Mucosa of descending colon (tissue), 3 donors: Measurements from ENCODE around the gene SGCA. TPM values are rescaled to one million over a fixed set of nuclear protein-coding genes. Genes with fewer than 3 reads are reported as not detected.

Source experiments
- ATAC-seq: fragments of 200-7000 bp; cut with Tn5 transposase; one replicate; pipeline ENCODE4 v1.9.1; 2020; ENCODE audit warnings: mild to moderate bottlenecking, moderate library complexity
- DNase-seq, 3 donors: peaks; one replicate each; pipeline ENCODE4 v3.0.0-alpha.2; 2020
- H3K36me3 ChIP-seq: fragments of 200-600 bp; one replicate; pipeline ENCODE4 v1.8.0; 2021; ENCODE audit warnings: low read depth, mild to moderate bottlenecking
- H3K4me1 ChIP-seq: fragments of 200-600 bp; one replicate; pipeline ENCODE4 v1.8.0; 2021; ENCODE audit warnings: low read depth, mild to moderate bottlenecking
- H3K4me3 ChIP-seq: fragments of 200-600 bp; one replicate; pipeline ENCODE4 v1.8.0; 2021; ENCODE audit warnings: mild to moderate bottlenecking
- H3K9me3 ChIP-seq: fragments of 200-600 bp; one replicate; pipeline ENCODE4 v1.8.0; 2021; ENCODE audit warnings: mild to moderate bottlenecking
- intact Hi-C, 2 donors: fragments of 100-400 bp; cut with DNase I in 1 of 2; cut with micrococcal nuclease in 1 of 2; formaldehyde crosslinking; loops; one replicate each; pipeline versions ENCODE4 v1.11.0 to v1.11.1; 2022; cut with DNase I, micrococcal nuclease
- total RNA-seq, 3 donors: library from RNA; stranded (reverse); fragmentation: NEBNext Ultra II Directional in 2 of 3; extraction: Animal tissue kit (Norgen Biotek cat#: 25700) in 2 of 3; gene quantifications; one replicate each; pipeline versions ENCODE4 v1.2.1 to v1.2.4, GENCODE V29; 2021 to 2023
- TF ChIP-seq, protein P1 (sequence below): fragments of 200-600 bp; IDR thresholded peaks from one replicate; pipeline ENCODE4 v1.8.0; 2022; ENCODE audit warnings: antibody characterized with exemption, mild to moderate bottlenecking
- donor health status: DM: no; HTN: no; CAD: no; lungs with moderate emphysema.
- donor health status: DM: no; HTN: no; CAD: no.
- donor health status: DM: no; HTN: yes; CAD: no.

SGCA gene
- total RNA-seq, 3 donors from 2014 or later: 0.64 to 30.7 (median 6.8) TPM

DNA sequence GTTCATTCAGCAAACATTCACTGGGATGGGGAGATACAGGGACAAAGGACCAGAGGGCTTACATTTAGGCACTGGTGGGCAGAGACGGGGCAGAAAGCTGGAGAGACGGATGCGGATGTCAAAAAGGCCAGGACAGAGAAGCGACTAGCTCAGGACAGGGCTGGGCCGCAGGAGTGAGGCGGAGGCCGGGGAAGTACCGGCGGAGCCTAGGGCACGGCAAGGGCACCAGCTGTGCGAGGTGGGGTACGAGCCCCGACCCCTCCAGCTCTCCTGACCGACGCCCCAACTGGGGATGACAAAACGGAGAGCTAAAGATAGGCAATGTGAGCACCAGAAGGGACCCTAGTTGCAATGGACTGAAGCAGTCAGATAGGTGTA lies 3.9 kb upstream of the SGCA start:
- Histone ChIP-seq H3K4me1 (peaks cover 4% of the 10 kb centered on the region), H3K9me3 (no peaks in the 10 kb centered on the region), H3K4me3 (no peak overlapping the region), H3K36me3 (no peaks in the 10 kb centered on the region)
- intact Hi-C loops: loop anchor here in 1 of 2 donors (10.0 kb wide), 1 partner anchor 47 kb away; no protein-coding TSS in a partner anchor
- ATAC-seq: no peak
- TF ChIP-seq, protein P1, sequence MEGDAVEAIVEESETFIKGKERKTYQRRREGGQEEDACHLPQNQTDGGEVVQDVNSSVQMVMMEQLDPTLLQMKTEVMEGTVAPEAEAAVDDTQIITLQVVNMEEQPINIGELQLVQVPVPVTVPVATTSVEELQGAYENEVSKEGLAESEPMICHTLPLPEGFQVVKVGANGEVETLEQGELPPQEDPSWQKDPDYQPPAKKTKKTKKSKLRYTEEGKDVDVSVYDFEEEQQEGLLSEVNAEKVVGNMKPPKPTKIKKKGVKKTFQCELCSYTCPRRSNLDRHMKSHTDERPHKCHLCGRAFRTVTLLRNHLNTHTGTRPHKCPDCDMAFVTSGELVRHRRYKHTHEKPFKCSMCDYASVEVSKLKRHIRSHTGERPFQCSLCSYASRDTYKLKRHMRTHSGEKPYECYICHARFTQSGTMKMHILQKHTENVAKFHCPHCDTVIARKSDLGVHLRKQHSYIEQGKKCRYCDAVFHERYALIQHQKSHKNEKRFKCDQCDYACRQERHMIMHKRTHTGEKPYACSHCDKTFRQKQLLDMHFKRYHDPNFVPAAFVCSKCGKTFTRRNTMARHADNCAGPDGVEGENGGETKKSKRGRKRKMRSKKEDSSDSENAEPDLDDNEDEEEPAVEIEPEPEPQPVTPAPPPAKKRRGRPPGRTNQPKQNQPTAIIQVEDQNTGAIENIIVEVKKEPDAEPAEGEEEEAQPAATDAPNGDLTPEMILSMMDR: no peak
- DNase-seq: peak in 2 of 3 donors; percentile 26 to 54

DNA sequence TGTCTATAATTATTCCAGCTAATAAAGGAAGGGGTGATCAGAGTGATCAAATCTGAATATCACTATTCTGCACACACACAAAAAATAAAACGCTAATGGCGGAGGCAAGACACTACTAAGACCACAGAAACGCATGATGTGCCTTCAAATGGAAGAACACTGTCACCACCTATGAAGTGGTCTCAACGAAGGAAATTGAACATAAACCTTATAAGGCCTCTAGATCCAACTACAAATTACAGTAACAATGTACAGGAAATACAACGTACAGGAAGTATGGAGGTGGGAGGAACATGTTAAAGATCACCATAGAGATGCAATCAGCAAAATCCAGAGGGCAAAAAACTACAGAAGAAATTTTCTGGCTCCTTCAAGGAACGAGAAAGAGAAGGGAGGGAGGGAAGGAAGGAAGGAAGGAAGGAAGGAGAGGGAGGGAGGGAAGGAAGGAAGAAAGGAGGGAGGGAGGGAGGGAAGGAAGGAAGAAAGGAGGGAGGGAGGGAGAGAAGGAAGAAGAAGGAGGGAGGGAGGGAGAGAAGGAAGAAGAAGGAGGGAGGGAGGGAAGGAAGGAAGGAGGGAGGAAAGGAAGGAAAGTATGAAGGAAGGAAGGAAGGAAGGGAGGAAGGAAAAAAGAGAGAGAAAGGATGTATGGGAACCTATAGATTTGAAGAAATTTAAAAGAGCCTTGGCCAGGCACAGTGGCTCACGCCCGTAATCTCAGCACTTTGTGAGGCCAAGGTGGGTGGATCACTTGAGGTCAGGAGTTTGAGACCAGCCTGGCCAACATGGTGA lies 3.1 kb upstream of the SGCA start:
- peaks cover 4% of the 10 kb centered on the region for H3K4me1 ChIP-seq
- ATAC-seq (no peak), DNase-seq (no peak)
- intact Hi-C loops: loop anchor here in 1 of 2 donors (10.0 kb wide), 1 partner anchor 48 kb away; no protein-coding TSS in a partner anchor
- TF ChIP-seq, protein P1: no peak
- no peaks in the 10 kb centered on the region for H3K36me3 ChIP-seq
- H3K9me3 ChIP-seq: no peaks in the 10 kb centered on the region
- no peak overlapping the region for H3K4me3 ChIP-seq

DNA sequence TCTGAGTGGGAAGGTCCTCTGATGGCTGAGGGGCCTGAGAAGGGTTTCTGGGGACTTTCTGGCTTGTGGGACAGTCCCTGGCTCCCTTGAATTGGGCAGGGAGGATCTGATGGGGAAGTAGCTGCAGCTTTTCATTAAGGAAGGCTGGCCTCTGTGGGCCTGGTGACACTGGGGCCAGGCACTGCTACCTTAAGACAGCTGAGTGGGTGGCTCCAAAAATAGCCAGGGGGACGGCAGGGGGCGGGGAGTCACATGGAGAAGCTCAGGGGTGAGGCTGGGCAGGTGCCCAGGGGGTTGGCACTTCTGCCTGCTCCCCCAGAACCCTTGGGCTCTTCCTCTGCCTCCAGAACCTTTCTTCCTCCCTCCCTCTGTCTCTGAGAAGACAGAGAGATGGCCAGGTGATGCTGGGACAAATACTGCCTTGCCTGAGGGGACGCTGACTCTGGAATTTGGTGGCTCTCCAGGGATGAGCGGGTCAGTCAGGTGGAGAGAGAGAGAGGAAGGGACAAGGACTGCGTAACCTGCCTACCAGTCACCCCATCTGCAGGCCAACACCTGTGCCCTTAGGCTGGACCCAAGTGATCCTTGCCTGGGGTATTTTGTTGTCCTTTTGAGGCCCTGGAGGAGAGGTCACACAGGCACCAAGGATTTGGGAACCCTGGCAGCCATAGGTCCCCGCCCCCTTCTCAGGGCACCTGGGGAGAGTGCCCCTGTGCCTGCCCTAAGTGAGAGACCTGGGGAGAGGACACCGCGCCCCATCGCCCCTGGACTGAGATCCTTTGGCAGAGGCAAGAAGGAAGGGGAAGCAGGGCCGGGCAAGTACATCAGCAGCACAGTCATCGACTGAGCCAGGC lies 1.7 kb upstream of the SGCA start:
- Histone ChIP-seq H3K36me3 (no peaks in the 10 kb centered on the region), H3K4me3 (no peak overlapping the region), H3K4me1 (peaks cover 4% of the 10 kb centered on the region), H3K9me3 (no peaks in the 10 kb centered on the region)
- intact Hi-C loops: loop anchor here in 1 of 2 donors (10.0 kb wide), 1 partner anchor 49 kb away; no protein-coding TSS in a partner anchor
- TF ChIP-seq, protein P1: no peak
- ATAC-seq: no peak
- DNase-seq: peak in 2 of 3 donors; percentile 23 to 53

DNA sequence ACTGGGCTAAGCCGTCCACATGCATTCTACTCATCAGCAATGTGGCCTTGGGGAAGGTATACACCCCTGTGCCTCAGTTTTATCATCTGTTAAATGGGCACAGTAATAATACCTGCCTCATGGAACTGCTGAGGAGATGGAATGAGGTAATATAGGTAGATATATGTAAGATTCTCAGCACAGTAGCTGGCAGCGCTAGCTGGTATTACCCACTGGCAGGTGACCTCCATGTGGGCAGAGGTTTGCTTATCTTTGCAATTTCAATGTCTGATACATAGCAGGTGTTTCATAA lies 1.2 kb upstream of the SGCA start:
- TF ChIP-seq, protein P1: no peak
- Histone ChIP-seq H3K4me1 (peaks cover 4% of the 10 kb centered on the region), H3K9me3 (no peaks in the 10 kb centered on the region), H3K36me3 (no peaks in the 10 kb centered on the region), H3K4me3 (no peak overlapping the region)
- no peak for ATAC-seq
- intact Hi-C loops: loop anchor here in 1 of 2 donors (10.0 kb wide), 1 partner anchor 50 kb away; no protein-coding TSS in a partner anchor
- DNase-seq: no peak

DNA sequence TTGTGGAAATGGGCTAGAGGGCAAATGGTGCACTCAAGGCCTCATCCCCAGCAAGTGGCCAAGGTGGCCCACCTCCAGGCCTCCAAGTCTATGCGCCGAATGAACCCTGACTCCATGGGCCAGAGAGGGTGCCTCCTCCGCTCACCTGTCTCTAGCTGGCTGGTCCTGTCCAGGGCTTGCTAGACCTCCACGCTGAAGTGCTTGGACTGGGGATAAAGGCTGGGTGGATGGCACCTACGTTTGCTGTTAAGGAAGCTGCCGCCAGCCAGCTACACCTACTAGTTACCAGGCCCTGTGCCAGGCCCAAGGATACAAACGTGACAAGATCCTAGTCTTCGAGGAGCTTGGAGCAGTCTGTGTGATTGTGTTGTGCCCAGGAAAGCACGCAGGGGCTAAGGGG lies 739 bp upstream of the SGCA start:
- H3K4me1 ChIP-seq: peaks cover 4% of the 10 kb centered on the region
- TF ChIP-seq, protein P1: no peak
- no peak overlapping the region for H3K4me3 ChIP-seq
- DNase-seq (peak in 1 of 3 donors; percentile 18), ATAC-seq (no peak)
- intact Hi-C loops: loop anchor here in 1 of 2 donors (10.0 kb wide), 1 partner anchor 50 kb away; no protein-coding TSS in a partner anchor
- H3K36me3 ChIP-seq: no peaks in the 10 kb centered on the region
- H3K9me3 ChIP-seq: no peaks in the 10 kb centered on the region
